Gastrocnemius medialis (tissue), 4 donors: ENCODE measurements around the gene TCP10L. TPM values are rescaled to one million over a fixed set of nuclear protein-coding genes. Genes with fewer than 3 reads are reported as not detected.
"Not testable (repeated sequence)": the region's sequence is repeated elsewhere in the genome, so short reads cannot be mapped to it uniquely, and the experiment has no call there.

Experiments used
- ATAC-seq, 2 donors: fragments of 150-250 bp; one replicate each; pipeline ENCODE4 v1.9.1; 2016
- DNase-seq, 2 donors: peaks; one replicate each; pipeline ENCODE4 v3.0.0-alpha.2; 2019
- H3K27ac ChIP-seq, 4 donors: fragments of 200-600 bp; sonication (generic); 1 replicate in 1 of 4; 2 replicates in 3 of 4; pipeline ENCODE4 v1.5.1; 2016 to 2018; ENCODE audit warnings: mild to moderate bottlenecking in 2 of 4, moderate library complexity in 1 of 4
- H3K27me3 ChIP-seq, 3 donors: fragments of 200-600 bp; sonication (generic) in 2 of 3; 1 replicate in 1 of 3; 2 replicates in 2 of 3; pipeline versions ENCODE4 v1.5.1 to v1.6.0; 2016 to 2019; ENCODE audit warnings: mild to moderate bottlenecking in 1 of 3, moderate library complexity in 1 of 3
- H3K36me3 ChIP-seq, 2 donors: fragments of 200-600 bp; sonication (generic) in 1 of 2; one replicate each; pipeline ENCODE4 v1.5.1; 2017 to 2018
- H3K4me1 ChIP-seq, 2 donors: fragments of 200-600 bp; sonication (generic) in 1 of 2; one replicate each; pipeline ENCODE4 v1.5.1; 2016 to 2017; ENCODE audit warnings: mild to moderate bottlenecking in 2 of 2
- H3K4me3 ChIP-seq, 4 donors: fragments of 200-600 bp; sonication (generic) in 3 of 4; 1 replicate in 1 of 4; 2 replicates in 3 of 4; pipeline ENCODE4 v1.5.1; 2016 to 2019; ENCODE audit warnings: mild to moderate bottlenecking in 2 of 4
- H3K9me3 ChIP-seq, 3 donors: fragments of 200-600 bp; sonication (generic) in 2 of 3; 1 replicate in 1 of 3; 2 replicates in 2 of 3; pipeline ENCODE4 v1.5.1; 2016 to 2019
- CTCF ChIP-seq, 5 experiments: fragments of 450-650 bp in 3 of 5; fragments of 200-600 bp in 2 of 5; sonication (generic) in 2 of 5; IDR thresholded peaks in 4 of 5; conservative IDR thresholded peaks in 1 of 5; 1 replicate in 4 of 5; 2 replicates in 1 of 5; pipeline ENCODE4 v1.5.1; 2016 to 2019; ENCODE audit warnings: antibody characterized with exemption in 5 of 5, mild to moderate bottlenecking in 3 of 5, moderate library complexity in 3 of 5
- POLR2A ChIP-seq, 2 donors: fragments of 450-650 bp; IDR thresholded peaks; one replicate each; pipeline ENCODE4 v1.6.1; 2017; ENCODE audit warnings: antibody characterized with exemption in 2 of 2, mild to moderate bottlenecking in 2 of 2, moderate library complexity in 2 of 2
- in situ Hi-C, 4 donors: fragments of 200-750 bp; cut with MboI; loops; one replicate each; pipeline versions ENCODE4 v1.15.0 to v1.8.0; 2017; ENCODE audit warnings: low sequenced_read_pairs in 4 of 4
- intact Hi-C: fragments of 100-400 bp; cut with DNase I; formaldehyde crosslinking; loops from one replicate; pipeline ENCODE4 v1.15.1; 2023; ENCODE audit warnings: low total_unique reads
- total RNA-seq, 4 donors: library from RNA; depleted of rRNA; stranded (reverse); fragments of >200 nt; gene quantifications; one replicate each; pipeline versions ENCODE4 v1.1.0 to v1.2.3, GENCODE V29; 2016

TCP10L gene
- total RNA-seq = under 1 TPM; 0.19 to 0.36 (median 0.33) TPM

- Histone ChIP-seq H3K4me1 (no peaks in the 10 kb centered on the region), H3K27me3 (no peaks in the 10 kb centered on the region), H3K27ac (no peak within 1 kb of the TSS), H3K9me3 (no peaks in the 10 kb centered on the region), H3K4me3 (no peak within 1 kb of the TSS), H3K36me3 (no peaks in the 10 kb centered on the region)
- ATAC-seq (no peak), DNase-seq (no peak)
- intact Hi-C loops = no loop called here
- no peak for TF ChIP-seq POLR2A (IDR thresholded peaks at IDR 0.05)
- in situ Hi-C loops = no loop called here
These were observed at the start of gene TCP10L for GRCh38 chr21:32585042-32585710. TSS of gene TCP10L (minus strand) at chr21:32585523. CDS start at chr21:32584304, 1,219 bp downstream.

GRCh38 chr21:32626621-32627196, 41.4 kb upstream of the TCP10L start:
- in situ Hi-C loops (no loop called here), intact Hi-C loops (no loop called here)
- ATAC-seq = no peak
- peaks cover 0 to 5% (median 0%) of the 10 kb centered on the region in 3 donors for H3K27me3 ChIP-seq
- H3K9me3 ChIP-seq = no peaks in the 10 kb centered on the region
- H3K27ac ChIP-seq = no peak overlapping the region
- H3K4me1 ChIP-seq = no peaks in the 10 kb centered on the region
- no peak overlapping the region for H3K4me3 ChIP-seq
- no peak for DNase-seq
- TF ChIP-seq CTCF (IDR thresholded peaks at IDR 0.05 in 4 of 5, conservative IDR thresholded peaks at IDR 0.05 in 1 of 5) (no peak), POLR2A (IDR thresholded peaks at IDR 0.05) (no peak)
- peaks cover 0 to 12% of the 10 kb centered on the region in 2 donors for H3K36me3 ChIP-seq

GRCh38 chr21:32618218-32618617, 32.9 kb upstream of the TCP10L start:
- in situ Hi-C loops = not testable (repeated sequence)

GRCh38 chr21:32613436-32614043, 28.2 kb upstream of the TCP10L start:
- DNase-seq = no peak
- TF ChIP-seq CTCF (IDR thresholded peaks at IDR 0.05 in 4 of 5, conservative IDR thresholded peaks at IDR 0.05 in 1 of 5) = no peak
- TF ChIP-seq POLR2A (IDR thresholded peaks at IDR 0.05) = no peak
- Histone ChIP-seq H3K4me1 (peaks cover 6 to 15% of the 10 kb centered on the region in 2 donors), H3K4me3 (peak overlapping the region; percentile 70 to 100 (median 90)), H3K27me3 (no peaks in the 10 kb centered on the region), H3K9me3 (no peaks in the 10 kb centered on the region), H3K36me3 (peaks cover 0 to 16% of the 10 kb centered on the region in 2 donors), H3K27ac (peak overlapping the region; percentile 81 to 93 (median 88))
- in situ Hi-C loops (no loop called here), intact Hi-C loops (loop anchor here (2.0 to 5.0 kb wide), 4 partner anchors 113 to 221 kb away; partner anchors contain the start of genes EVA1C, PAXBP1 and URB1)
- no peak for ATAC-seq

More at GRCh38 chr21:32618218-32618617, 32.9 kb upstream of the TCP10L start:
- ATAC-seq, intact Hi-C loops, H3K36me3 ChIP-seq, H3K27ac ChIP-seq, H3K4me1 ChIP-seq, H3K4me3 ChIP-seq, DNase-seq, H3K9me3 ChIP-seq, H3K27me3 ChIP-seq: not testable (repeated sequence)

- Histone ChIP-seq H3K27ac (peak overlapping the region; percentile 81 to 93 (median 88)), H3K4me1 (peaks cover 6 to 15% of the 10 kb centered on the region in 2 donors), H3K4me3 (peak overlapping the region; percentile 70 to 100 (median 90)), H3K36me3 (peaks cover 0 to 17% of the 10 kb centered on the region in 2 donors), H3K9me3 (no peaks in the 10 kb centered on the region), H3K27me3 (no peaks in the 10 kb centered on the region)
- DNase-seq (no peak), ATAC-seq (peak; percentile 34 to 35)
- in situ Hi-C loops (no loop called here), intact Hi-C loops (loop anchor here (2.0 to 5.0 kb wide), 4 partner anchors 114 to 220 kb away; partner anchors contain the start of genes EVA1C, PAXBP1 and URB1)
- TF ChIP-seq POLR2A (IDR thresholded peaks at IDR 0.05) (no peak), CTCF (IDR thresholded peaks at IDR 0.05 in 4 of 5, conservative IDR thresholded peaks at IDR 0.05 in 1 of 5) (no peak)
These were observed 27.6 kb upstream of the TCP10L start for GRCh38 chr21:32612999-32613337.
